H9 (cell line): ENCODE data around the gene ITPR2. TPM values are rescaled to one million over a fixed set of nuclear protein-coding genes. Genes with fewer than 3 reads are reported as not detected.

Experiments
- DNase-seq: peaks from one replicate; pipeline ENCODE4 v3.0.0-alpha.2; 2017
- H2AFZ ChIP-seq: one replicate; pipeline ENCODE4 v1.6.1; 2013; ENCODE audit warnings: mild to moderate bottlenecking, low read length, control low read depth, moderate library complexity
- H2AK5ac ChIP-seq: 2 replicates; pipeline ENCODE4 v1.6.1; 2013; ENCODE audit warnings: low read length, control low read depth, mixed read lengths; ENCODE audit not compliant: insufficient read length
- H2BK120ac ChIP-seq: one replicate; pipeline ENCODE4 v1.6.1; 2013; ENCODE audit warnings: low read depth, mild to moderate bottlenecking, low read length, control low read depth, inconsistent platforms; ENCODE audit not compliant: poor library complexity, severe bottlenecking
- H2BK12ac ChIP-seq: 2 replicates; pipeline ENCODE4 v1.6.1; 2013; ENCODE audit warnings: low read length, control low read depth, mixed read lengths, low read depth; ENCODE audit not compliant: insufficient read length
- H2BK15ac ChIP-seq: 2 replicates; pipeline ENCODE4 v1.6.1; 2013; ENCODE audit warnings: low read depth, low read length, control low read depth
- H2BK20ac ChIP-seq: one replicate; pipeline ENCODE4 v1.6.1; 2013; ENCODE audit warnings: low read depth, mild to moderate bottlenecking, low read length, control low read depth, inconsistent platforms; ENCODE audit not compliant: poor library complexity, severe bottlenecking
- H2BK5ac ChIP-seq: 2 replicates; pipeline ENCODE4 v1.6.1; 2013; ENCODE audit warnings: low read length, control low read depth, mixed read lengths; ENCODE audit not compliant: insufficient read length
- H3K14ac ChIP-seq: 2 replicates; pipeline ENCODE4 v1.6.1; 2013; ENCODE audit warnings: low read length, control low read depth; ENCODE audit not compliant: insufficient read depth
- H3K18ac ChIP-seq: 2 replicates; pipeline ENCODE4 v1.6.1; 2013; ENCODE audit warnings: low read depth, mild to moderate bottlenecking, mixed read lengths, low read length, control low read depth; ENCODE audit not compliant: insufficient read length
- H3K23ac ChIP-seq: 2 replicates; pipeline ENCODE4 v1.6.1; 2013; ENCODE audit warnings: low read length, control low read depth, mixed read lengths, low read depth; ENCODE audit not compliant: insufficient read length
- H3K23me2 ChIP-seq: 2 replicates; pipeline ENCODE4 v1.6.1; 2013; ENCODE audit warnings: low read depth, mild to moderate bottlenecking, mixed read lengths, low read length, control low read depth; ENCODE audit not compliant: insufficient read length, poor library complexity, severe bottlenecking
- H3K27ac ChIP-seq: 2 replicates; pipeline ENCODE4 v1.5.1; 2013; ENCODE audit warnings: low read length, control low read depth, mixed read lengths, low read depth; ENCODE audit not compliant: insufficient read length
- H3K27me3 ChIP-seq: 2 replicates; pipeline ENCODE4 v1.6.1; 2013; ENCODE audit warnings: low read length, control low read depth, inconsistent platforms; ENCODE audit not compliant: insufficient read depth
- H3K4ac ChIP-seq: 2 replicates; pipeline ENCODE4 v1.6.1; 2013; ENCODE audit warnings: low read depth, mild to moderate bottlenecking, control low read depth, inconsistent platforms, low read length, moderate library complexity
- H3K4me1 ChIP-seq: 2 replicates; pipeline ENCODE4 v1.6.1; 2013; ENCODE audit warnings: low read length, control low read depth, inconsistent platforms; ENCODE audit not compliant: insufficient read depth
- H3K4me2 ChIP-seq: 2 replicates; pipeline ENCODE4 v1.6.1; 2013; ENCODE audit warnings: low read length, control low read depth, mixed read lengths; ENCODE audit not compliant: insufficient read length, insufficient read depth
- H3K56ac ChIP-seq: 2 replicates; pipeline ENCODE4 v1.6.1; 2013; ENCODE audit warnings: low read depth, mild to moderate bottlenecking, mixed read lengths, low read length, control low read depth; ENCODE audit not compliant: insufficient read length
- H3K79me1 ChIP-seq: 2 replicates; pipeline ENCODE4 v1.6.1; 2013; ENCODE audit warnings: low read depth, mild to moderate bottlenecking, moderate library complexity, low read length, control low read depth, inconsistent platforms; ENCODE audit not compliant: insufficient read depth, poor library complexity, severe bottlenecking
- H3K79me2 ChIP-seq: 2 replicates; pipeline ENCODE4 v1.6.1; 2013; ENCODE audit warnings: low read length, control low read depth, inconsistent platforms; ENCODE audit not compliant: insufficient read depth
- H3K9ac ChIP-seq: 2 replicates; pipeline ENCODE4 v1.6.1; 2013; ENCODE audit warnings: low read length, control low read depth, mixed read lengths; ENCODE audit not compliant: insufficient read length; ENCODE audit errors: extremely low read depth
- H3K9me3 ChIP-seq: one replicate; pipeline ENCODE4 v1.6.1; 2013; ENCODE audit warnings: low read depth, low read length, inconsistent platforms; ENCODE audit not compliant: control insufficient read depth
- H3T11ph ChIP-seq: one replicate; pipeline ENCODE4 v1.6.1; 2013; ENCODE audit warnings: mild to moderate bottlenecking, low read length, control low read depth, inconsistent platforms
- H4K20me1 ChIP-seq: one replicate; pipeline ENCODE4 v1.6.1; 2013; ENCODE audit not compliant: control insufficient read depth, insufficient read length, insufficient read depth
- H4K5ac ChIP-seq: 2 replicates; pipeline ENCODE4 v1.6.1; 2013; ENCODE audit warnings: low read depth, mild to moderate bottlenecking, mixed read lengths, low read length, control low read depth; ENCODE audit not compliant: insufficient read length
- H4K8ac ChIP-seq: replicated peaks from 2 replicates; pipeline ENCODE4 v1.6.1; 2013; ENCODE audit warnings: low read length, control low read depth, mixed read lengths, low read depth; ENCODE audit not compliant: insufficient read length
- H4K91ac ChIP-seq: 2 replicates; pipeline ENCODE4 v1.6.1; 2013; ENCODE audit warnings: low read depth, mild to moderate bottlenecking, moderate library complexity, mixed read lengths, low read length, control low read depth; ENCODE audit not compliant: insufficient read length
- H3K27ac Mint-ChIP-seq, 3 experiments: 2 replicates in 2 of 3; 3 replicates in 1 of 3; pipeline ENCODE4 v1.8.0; 2020 to 2021; ENCODE audit warnings: mixed read lengths in 3 of 3, mild to moderate bottlenecking in 1 of 3, moderate library complexity in 1 of 3
- H3K27me3 Mint-ChIP-seq: 2 replicates; pipeline ENCODE4 v1.8.0; 2021; ENCODE audit warnings: low read depth, mild to moderate bottlenecking, moderate library complexity, mixed read lengths
- H3K36me3 Mint-ChIP-seq, 3 experiments: 2 replicates in 2 of 3; 3 replicates in 1 of 3; pipeline ENCODE4 v1.8.0; 2020 to 2021; ENCODE audit warnings: low read depth in 3 of 3, mixed read lengths in 3 of 3; ENCODE audit not compliant: insufficient read depth in 1 of 3
- H3K4me1 Mint-ChIP-seq, 2 experiments: 2 replicates each; pipeline ENCODE4 v1.8.0; 2020; ENCODE audit warnings: mixed read lengths in 2 of 2
- H3K4me3 Mint-ChIP-seq, 2 experiments: 2 replicates in 1 of 2; 3 replicates in 1 of 2; pipeline ENCODE4 v1.8.0; 2020 to 2021; ENCODE audit warnings: mild to moderate bottlenecking in 2 of 2, mixed read lengths in 2 of 2, moderate library complexity in 1 of 2
- H3K9me3 Mint-ChIP-seq, 2 experiments: 2 replicates in 1 of 2; 3 replicates in 1 of 2; pipeline ENCODE4 v1.8.0; 2020; ENCODE audit warnings: mild to moderate bottlenecking in 2 of 2, mixed read lengths in 2 of 2, moderate library complexity in 1 of 2
- WGBS: extraction: QIAGEN DNeasy Blood & Tissue Kit; methylation state at CpG from one replicate; pipeline ENCODE4 v1.1.7; 2013; ENCODE audit warnings: missing lambda C conversion rate, low lambda C conversion rate, mixed read lengths; ENCODE audit not compliant: insufficient read length; ENCODE audit errors: extremely low coverage; 5-methylcytosine and 5-hydroxymethylcytosine counted together
- total RNA-seq: library from RNA; stranded (reverse); gene quantifications from 2 replicates; pipeline ENCODE4 v1.2.1, GENCODE V29; 2021
- TF ChIP-seq, protein P1 (sequence below): fragments of 200-600 bp; sonication (generic); conservative IDR thresholded peaks from 3 replicates; pipeline ENCODE4 v1.8.0; 2021; ENCODE audit warnings: antibody characterized with exemption, mild to moderate bottlenecking

ITPR2 gene
- total RNA-seq, 1 experiment from 2014 or later, result 14.8 TPM

DNA sequence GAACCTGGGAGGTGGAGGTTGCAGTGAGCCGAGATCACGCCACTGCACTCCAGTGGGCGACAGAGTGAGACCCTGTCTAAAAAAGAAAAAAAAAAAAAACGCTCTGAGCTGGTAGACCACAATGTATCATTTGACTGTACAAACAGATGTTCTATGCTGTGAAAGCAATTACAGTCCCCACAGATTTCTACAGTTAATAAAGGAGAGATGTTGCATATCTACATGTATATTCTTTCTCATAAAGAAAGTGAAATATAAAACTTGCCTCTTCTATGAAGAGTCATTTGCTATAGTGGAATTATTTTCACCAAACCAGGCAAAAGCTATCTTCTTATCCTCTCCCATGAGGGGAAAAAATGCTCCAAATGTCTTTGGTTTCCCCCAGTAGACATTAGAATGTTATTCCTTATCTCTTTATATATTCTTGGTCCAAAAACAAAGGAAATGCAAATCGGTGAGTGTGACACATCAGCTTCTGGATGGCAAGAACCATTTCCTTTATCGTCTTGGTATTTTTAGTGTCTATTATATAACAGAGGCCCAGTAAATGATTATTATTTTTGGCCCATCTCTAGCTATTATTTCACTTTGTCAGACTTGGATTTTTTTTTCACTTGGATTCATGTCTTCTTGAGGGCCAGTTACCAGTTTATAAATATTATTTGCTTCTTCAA, 407.3 kb downstream of the ITPR2 start:
- Histone ChIP-seq H3K9ac (no peak overlapping the region), H4K20me1 (no peaks in the 10 kb centered on the region), H3T11ph (no peak overlapping the region), H3K27me3 (no peaks in the 10 kb centered on the region), H3K4me2 (no peak overlapping the region), H3K4me1 (no peaks in the 10 kb centered on the region), H3K56ac (no peak overlapping the region), H2BK12ac (no peak overlapping the region), H2BK120ac (no peak overlapping the region), H3K9me3 (no peaks in the 10 kb centered on the region), H2AFZ (no peak overlapping the region), H3K23me2 (no peaks in the 10 kb centered on the region), H4K91ac (no peak overlapping the region), H2BK20ac (no peak overlapping the region), H2BK15ac (no peak overlapping the region), H4K5ac (no peak overlapping the region), H2AK5ac (no peak overlapping the region), H3K14ac (no peak overlapping the region), H4K8ac (no peak overlapping the region), H3K79me1 (no peaks in the 10 kb centered on the region), H2BK5ac (no peak overlapping the region), H3K27ac (no peak overlapping the region), H3K23ac (no peak overlapping the region), H3K79me2 (no peaks in the 10 kb centered on the region), H3K18ac (no peak overlapping the region), H3K4ac (no peak overlapping the region)
- no CpG with 5 or more reads among the region's 6 CpGs for whole genome bisulfite sequencing
- no peak for DNase-seq
- no peak overlapping the region for H3K4me3 Mint-ChIP-seq
- H3K27ac Mint-ChIP-seq, result no peak overlapping the region
- H3K27me3 Mint-ChIP-seq, result no peaks in the 10 kb centered on the region
- TF ChIP-seq, protein P1, sequence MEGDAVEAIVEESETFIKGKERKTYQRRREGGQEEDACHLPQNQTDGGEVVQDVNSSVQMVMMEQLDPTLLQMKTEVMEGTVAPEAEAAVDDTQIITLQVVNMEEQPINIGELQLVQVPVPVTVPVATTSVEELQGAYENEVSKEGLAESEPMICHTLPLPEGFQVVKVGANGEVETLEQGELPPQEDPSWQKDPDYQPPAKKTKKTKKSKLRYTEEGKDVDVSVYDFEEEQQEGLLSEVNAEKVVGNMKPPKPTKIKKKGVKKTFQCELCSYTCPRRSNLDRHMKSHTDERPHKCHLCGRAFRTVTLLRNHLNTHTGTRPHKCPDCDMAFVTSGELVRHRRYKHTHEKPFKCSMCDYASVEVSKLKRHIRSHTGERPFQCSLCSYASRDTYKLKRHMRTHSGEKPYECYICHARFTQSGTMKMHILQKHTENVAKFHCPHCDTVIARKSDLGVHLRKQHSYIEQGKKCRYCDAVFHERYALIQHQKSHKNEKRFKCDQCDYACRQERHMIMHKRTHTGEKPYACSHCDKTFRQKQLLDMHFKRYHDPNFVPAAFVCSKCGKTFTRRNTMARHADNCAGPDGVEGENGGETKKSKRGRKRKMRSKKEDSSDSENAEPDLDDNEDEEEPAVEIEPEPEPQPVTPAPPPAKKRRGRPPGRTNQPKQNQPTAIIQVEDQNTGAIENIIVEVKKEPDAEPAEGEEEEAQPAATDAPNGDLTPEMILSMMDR, result no peak
- no peaks in the 10 kb centered on the region for H3K4me1 Mint-ChIP-seq
- H3K36me3 Mint-ChIP-seq, result no peaks in the 10 kb centered on the region
- no peaks in the 10 kb centered on the region for H3K9me3 Mint-ChIP-seq
